ENCODE measurements around the gene PPP1R27. TPM values are rescaled to one million over a fixed set of nuclear protein-coding genes. Genes with fewer than 3 reads are reported as not detected.
A peak's percentile ranks its signal among the peaks of the same experiment; 100 is the strongest.

Gene PPP1R27
- total and polyA plus RNA-seq, 2 donors (not counting 1 experiment from before 2014, with no cell fraction given): not detected

- H3K27ac ChIP-seq (ENCODE audit: insufficient read depth, low read length): peak overlapping the region; percentile 91
- no peak overlapping the region for H2AFZ ChIP-seq (ENCODE audit: low read length)
- peaks cover 20% of the 10 kb centered on the region for H3K79me2 ChIP-seq (ENCODE audit: control insufficient read depth, insufficient read depth, low read length)
- no peaks in the 10 kb centered on the region for H4K20me1 ChIP-seq (ENCODE audit: control insufficient read depth, extremely low read depth, insufficient read depth, low read length)
- no peaks in the 10 kb centered on the region for H3K27me3 ChIP-seq (ENCODE audit: control insufficient read depth, insufficient read depth, low read length)
- no peak overlapping the region for H3K9ac ChIP-seq (ENCODE audit: insufficient read depth, low read length)
- TF ChIP-seq CTCF (conservative IDR thresholded peaks at IDR 0.05 in 1 of 2, IDR thresholded peaks at IDR 0.05 in 1 of 2; ENCODE audit: low read depth in 1 of 2, low read length in 2 of 2) (no peak), EZH2 (IDR thresholded peaks at IDR 0.05; ENCODE audit: low read length, missing control alignments) (no peak)
- H3K4me2 ChIP-seq (ENCODE audit: extremely low read depth, insufficient read depth, low read length): peak overlapping the region; percentile 80
- H3K36me3 ChIP-seq (ENCODE audit: control insufficient read depth, insufficient read depth, low read length): no peaks in the 10 kb centered on the region
- H3K4me3 ChIP-seq (replicated peaks in 1 of 4; ENCODE audit: control extremely low read depth in 1 of 4, insufficient read depth in 1 of 4, low read depth in 3 of 4, low read length in 4 of 4): peak overlapping the region; percentile 78 to 84 (median 80)
- no peaks in the 10 kb centered on the region for H3K9me3 ChIP-seq (ENCODE audit: control insufficient read depth, insufficient read depth, low read depth, low read length)
- H3K4me1 ChIP-seq (ENCODE audit: control insufficient read depth, extremely low read depth, insufficient read depth, low read length): peaks cover 7% of the 10 kb centered on the region
- DNase-seq (ENCODE audit: low read depth in 2 of 2): no peak
Measured at GRCh38 chr17:81831563-81831956, 3.3 kb downstream of the PPP1R27 start.

GRCh38 chr17:81829858-81830257 is 5.0 kb downstream of the PPP1R27 start:
- Histone ChIP-seq H3K27me3 (ENCODE audit: control insufficient read depth, insufficient read depth, low read length) (no peaks in the 10 kb centered on the region), H3K36me3 (ENCODE audit: control insufficient read depth, insufficient read depth, low read length) (no peaks in the 10 kb centered on the region), H3K4me3 (replicated peaks in 1 of 4; ENCODE audit: control extremely low read depth in 1 of 4, insufficient read depth in 1 of 4, low read depth in 3 of 4, low read length in 4 of 4) (no peak overlapping the region), H3K9ac (ENCODE audit: insufficient read depth, low read length) (no peak overlapping the region), H3K4me2 (ENCODE audit: extremely low read depth, insufficient read depth, low read length) (no peak overlapping the region), H2AFZ (ENCODE audit: low read length) (no peak overlapping the region), H3K9me3 (ENCODE audit: control insufficient read depth, insufficient read depth, low read depth, low read length) (no peaks in the 10 kb centered on the region), H3K79me2 (ENCODE audit: control insufficient read depth, insufficient read depth, low read length) (peaks cover 20% of the 10 kb centered on the region), H4K20me1 (ENCODE audit: control insufficient read depth, extremely low read depth, insufficient read depth, low read length) (no peaks in the 10 kb centered on the region), H3K4me1 (ENCODE audit: control insufficient read depth, extremely low read depth, insufficient read depth, low read length) (peaks cover 7% of the 10 kb centered on the region), H3K27ac (ENCODE audit: insufficient read depth, low read length) (no peak overlapping the region)
- TF ChIP-seq CTCF (conservative IDR thresholded peaks at IDR 0.05 in 1 of 2, IDR thresholded peaks at IDR 0.05 in 1 of 2; ENCODE audit: low read depth in 1 of 2, low read length in 2 of 2) (no peak), EZH2 (IDR thresholded peaks at IDR 0.05; ENCODE audit: low read length, missing control alignments) (no peak)
- no peak for DNase-seq (ENCODE audit: low read depth in 2 of 2)

- no peak for TF ChIP-seq CTCF (conservative IDR thresholded peaks at IDR 0.05 in 1 of 2, IDR thresholded peaks at IDR 0.05 in 1 of 2; ENCODE audit: low read depth in 1 of 2, low read length in 2 of 2)
- TF ChIP-seq EZH2 (IDR thresholded peaks at IDR 0.05; ENCODE audit: low read length, missing control alignments): no peak
- H3K79me2 ChIP-seq (ENCODE audit: control insufficient read depth, insufficient read depth, low read length): peaks cover 18% of the 10 kb centered on the region
Measured at GRCh38 chr17:81828656-81829055, 6.2 kb downstream of the PPP1R27 start.

More at GRCh38 chr17:81828656-81829055, 6.2 kb downstream of the PPP1R27 start:
- H3K9ac ChIP-seq (ENCODE audit: insufficient read depth, low read length): no peak overlapping the region
- no peak for DNase-seq (ENCODE audit: low read depth in 2 of 2)
- no peaks in the 10 kb centered on the region for H4K20me1 ChIP-seq (ENCODE audit: control insufficient read depth, extremely low read depth, insufficient read depth, low read length)
- H3K9me3 ChIP-seq (ENCODE audit: control insufficient read depth, insufficient read depth, low read depth, low read length): no peaks in the 10 kb centered on the region
- no peak overlapping the region for H2AFZ ChIP-seq (ENCODE audit: low read length)
- H3K27ac ChIP-seq (ENCODE audit: insufficient read depth, low read length): no peak overlapping the region
- peaks cover 4% of the 10 kb centered on the region for H3K36me3 ChIP-seq (ENCODE audit: control insufficient read depth, insufficient read depth, low read length)
- no peak overlapping the region for H3K4me2 ChIP-seq (ENCODE audit: extremely low read depth, insufficient read depth, low read length)
- H3K4me3 ChIP-seq (replicated peaks in 1 of 4; ENCODE audit: control extremely low read depth in 1 of 4, insufficient read depth in 1 of 4, low read depth in 3 of 4, low read length in 4 of 4): no peak overlapping the region
- H3K27me3 ChIP-seq (ENCODE audit: control insufficient read depth, insufficient read depth, low read length): no peaks in the 10 kb centered on the region
- peaks cover 4% of the 10 kb centered on the region for H3K4me1 ChIP-seq (ENCODE audit: control insufficient read depth, extremely low read depth, insufficient read depth, low read length)
